Loucy (cell line): ENCODE measurements around the gene HIBCH.

Source experiments
- EZH2phosphoT487 ChIP-seq: fragments of 200-600 bp; IDR thresholded peaks from 2 replicates; pipeline ENCODE4 v1.6.1; 2018; ENCODE audit warnings: antibody characterized with exemption, mild to moderate bottlenecking, moderate library complexity, borderline replicate concordance
- TF ChIP-seq, protein P1 (sequence below): fragments of 200-600 bp; sonication (generic); conservative IDR thresholded peaks from 2 replicates; pipeline ENCODE4 v1.5.1; 2014; ENCODE audit warnings: mild to moderate bottlenecking, antibody characterized with exemption, low read length

DNA sequence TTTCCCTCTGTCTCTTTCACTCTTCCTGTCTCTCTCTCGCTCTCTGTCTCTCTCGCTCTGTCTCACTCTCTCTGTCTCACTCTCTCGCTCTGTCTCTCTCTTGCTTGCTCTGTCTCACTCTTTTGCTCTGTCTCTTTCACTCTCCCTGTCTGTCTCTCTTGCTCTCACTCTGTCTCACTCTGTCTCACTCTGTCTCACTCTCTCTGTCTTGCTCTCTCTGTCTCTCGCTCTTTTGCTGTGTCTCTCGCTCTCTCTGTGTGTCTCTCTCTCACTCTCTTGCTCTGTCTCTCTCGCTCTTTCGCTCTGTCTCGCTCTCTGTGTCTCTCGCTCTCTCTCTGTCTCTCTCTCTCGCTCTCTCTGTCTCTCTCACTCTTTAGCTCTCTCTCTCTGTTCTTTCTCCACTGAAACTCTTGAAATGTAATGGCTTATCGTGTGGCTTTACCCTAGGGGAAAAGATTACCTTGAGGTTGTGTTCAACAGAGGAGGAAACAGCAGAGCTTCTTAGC lies 46.7 kb upstream of the HIBCH start:
- TF ChIP-seq, protein P1, sequence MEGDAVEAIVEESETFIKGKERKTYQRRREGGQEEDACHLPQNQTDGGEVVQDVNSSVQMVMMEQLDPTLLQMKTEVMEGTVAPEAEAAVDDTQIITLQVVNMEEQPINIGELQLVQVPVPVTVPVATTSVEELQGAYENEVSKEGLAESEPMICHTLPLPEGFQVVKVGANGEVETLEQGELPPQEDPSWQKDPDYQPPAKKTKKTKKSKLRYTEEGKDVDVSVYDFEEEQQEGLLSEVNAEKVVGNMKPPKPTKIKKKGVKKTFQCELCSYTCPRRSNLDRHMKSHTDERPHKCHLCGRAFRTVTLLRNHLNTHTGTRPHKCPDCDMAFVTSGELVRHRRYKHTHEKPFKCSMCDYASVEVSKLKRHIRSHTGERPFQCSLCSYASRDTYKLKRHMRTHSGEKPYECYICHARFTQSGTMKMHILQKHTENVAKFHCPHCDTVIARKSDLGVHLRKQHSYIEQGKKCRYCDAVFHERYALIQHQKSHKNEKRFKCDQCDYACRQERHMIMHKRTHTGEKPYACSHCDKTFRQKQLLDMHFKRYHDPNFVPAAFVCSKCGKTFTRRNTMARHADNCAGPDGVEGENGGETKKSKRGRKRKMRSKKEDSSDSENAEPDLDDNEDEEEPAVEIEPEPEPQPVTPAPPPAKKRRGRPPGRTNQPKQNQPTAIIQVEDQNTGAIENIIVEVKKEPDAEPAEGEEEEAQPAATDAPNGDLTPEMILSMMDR = no peak
- no peak for TF ChIP-seq EZH2phosphoT487
